Measurements from ENCODE around the gene PRR5L. TPM values are rescaled to one million over a fixed set of nuclear protein-coding genes. Genes with fewer than 3 reads are reported as not detected.

PRR5L gene
- total and polyA plus RNA-seq, 4 experiments from 2014 or later = 10.1 to 62.7 (median 39.7) TPM

GRCh38 chr11:36257351-36257750 lies 38.7 kb upstream of the PRR5L start:
- H3K4me3 Mint-ChIP-seq = no peak overlapping the region
- H3K9me3 Mint-ChIP-seq = peaks cover 0 to 4% (median 0%) of the 10 kb centered on the region in 8 donors
- H3K4me1 Mint-ChIP-seq = no peaks in the 10 kb centered on the region
- H3K27ac Mint-ChIP-seq = no peak overlapping the region
- CTCF ChIA-PET (ENCODE audit: partially characterized antibody) = interaction anchor here (1.5 to 3.6 kb wide), 2 partner anchors 10 to 435 kb away, joined by 4 to 24 read pairs; no protein-coding TSS in a partner anchor
- Histone ChIP-seq H3K27me3 (ENCODE audit: insufficient read depth, low read length) (no peaks in the 10 kb centered on the region), H3K4me3 (ENCODE audit: low read length in 2 of 2) (no peak overlapping the region), H3K9me3 (ENCODE audit: control insufficient read depth in 1 of 2, low read length in 2 of 2) (no peaks in the 10 kb centered on the region), H3K27ac (ENCODE audit: low read depth, low read length) (no peak overlapping the region), H3K36me3 (ENCODE audit: insufficient read depth, low read length) (no peaks in the 10 kb centered on the region), H3K4me1 (ENCODE audit: insufficient read depth, low read length) (no peaks in the 10 kb centered on the region)
- intact Hi-C loops (cut with micrococcal nuclease) = no loop called here
- no peaks in the 10 kb centered on the region for H3K36me3 Mint-ChIP-seq
- no peak for DNase-seq
- H3K27me3 Mint-ChIP-seq = peaks cover 17 to 27% of the 10 kb centered on the region in 2 donors
- POLR2A ChIA-PET (ENCODE audit: partially characterized antibody) = no interaction called here

- H3K36me3 ChIP-seq (ENCODE audit: insufficient read depth, low read length) = no peaks in the 10 kb centered on the region
- Mint-ChIP-seq H3K4me1 (no peaks in the 10 kb centered on the region), H3K27ac (no peak overlapping the region), H3K27me3 (peaks cover 17 to 30% of the 10 kb centered on the region in 2 donors), H3K36me3 (no peaks in the 10 kb centered on the region), H3K4me3 (no peak overlapping the region), H3K9me3 (peaks cover 0 to 4% (median 0%) of the 10 kb centered on the region in 8 donors)
- no peaks in the 10 kb centered on the region for H3K9me3 ChIP-seq (ENCODE audit: control insufficient read depth in 1 of 2, low read length in 2 of 2)
- ChIA-PET CTCF (ENCODE audit: partially characterized antibody) (interaction anchor here (0.7 to 1.5 kb wide), 4 partner anchors 9 to 648 kb away, joined by 3 to 4 read pairs (median 4); no protein-coding TSS in a partner anchor), POLR2A (ENCODE audit: partially characterized antibody) (no interaction called here)
- no peaks in the 10 kb centered on the region for H3K27me3 ChIP-seq (ENCODE audit: insufficient read depth, low read length)
- DNase-seq = no peak
- no peaks in the 10 kb centered on the region for H3K4me1 ChIP-seq (ENCODE audit: insufficient read depth, low read length)
- no peak overlapping the region for H3K27ac ChIP-seq (ENCODE audit: low read depth, low read length)
- no peak overlapping the region for H3K4me3 ChIP-seq (ENCODE audit: low read length in 2 of 2)
- intact Hi-C loops (cut with micrococcal nuclease) = no loop called here
These were observed 37.2 kb upstream of the PRR5L start for GRCh38 chr11:36258730-36259360.

GRCh38 chr11:36261094-36261493 lies 35.0 kb upstream of the PRR5L start:
- Histone ChIP-seq H3K27ac (ENCODE audit: low read depth, low read length) (no peak overlapping the region), H3K36me3 (ENCODE audit: insufficient read depth, low read length) (no peaks in the 10 kb centered on the region), H3K27me3 (ENCODE audit: insufficient read depth, low read length) (no peaks in the 10 kb centered on the region), H3K9me3 (ENCODE audit: control insufficient read depth in 1 of 2, low read length in 2 of 2) (no peaks in the 10 kb centered on the region), H3K4me1 (ENCODE audit: insufficient read depth, low read length) (no peaks in the 10 kb centered on the region), H3K4me3 (ENCODE audit: low read length in 2 of 2) (no peak overlapping the region)
- H3K27me3 Mint-ChIP-seq = peaks cover 18 to 29% of the 10 kb centered on the region in 2 donors
- no peak for DNase-seq
- H3K36me3 Mint-ChIP-seq = no peaks in the 10 kb centered on the region
- intact Hi-C loops (cut with micrococcal nuclease) = no loop called here
- H3K4me1 Mint-ChIP-seq = peaks cover 0 to 3% (median 0%) of the 10 kb centered on the region in 4 donors
- H3K27ac Mint-ChIP-seq = peak overlapping the region in 1 of 7 donors; percentile 42
- H3K4me3 Mint-ChIP-seq = no peak overlapping the region
- H3K9me3 Mint-ChIP-seq = peaks cover 0 to 4% (median 0%) of the 10 kb centered on the region in 8 donors
- CTCF ChIA-PET (ENCODE audit: partially characterized antibody) = interaction anchor here (2.3 kb wide), 1 partner anchor 645 kb away, joined by 7 read pairs; no protein-coding TSS in a partner anchor
- POLR2A ChIA-PET (ENCODE audit: partially characterized antibody) = no interaction called here

DNA sequence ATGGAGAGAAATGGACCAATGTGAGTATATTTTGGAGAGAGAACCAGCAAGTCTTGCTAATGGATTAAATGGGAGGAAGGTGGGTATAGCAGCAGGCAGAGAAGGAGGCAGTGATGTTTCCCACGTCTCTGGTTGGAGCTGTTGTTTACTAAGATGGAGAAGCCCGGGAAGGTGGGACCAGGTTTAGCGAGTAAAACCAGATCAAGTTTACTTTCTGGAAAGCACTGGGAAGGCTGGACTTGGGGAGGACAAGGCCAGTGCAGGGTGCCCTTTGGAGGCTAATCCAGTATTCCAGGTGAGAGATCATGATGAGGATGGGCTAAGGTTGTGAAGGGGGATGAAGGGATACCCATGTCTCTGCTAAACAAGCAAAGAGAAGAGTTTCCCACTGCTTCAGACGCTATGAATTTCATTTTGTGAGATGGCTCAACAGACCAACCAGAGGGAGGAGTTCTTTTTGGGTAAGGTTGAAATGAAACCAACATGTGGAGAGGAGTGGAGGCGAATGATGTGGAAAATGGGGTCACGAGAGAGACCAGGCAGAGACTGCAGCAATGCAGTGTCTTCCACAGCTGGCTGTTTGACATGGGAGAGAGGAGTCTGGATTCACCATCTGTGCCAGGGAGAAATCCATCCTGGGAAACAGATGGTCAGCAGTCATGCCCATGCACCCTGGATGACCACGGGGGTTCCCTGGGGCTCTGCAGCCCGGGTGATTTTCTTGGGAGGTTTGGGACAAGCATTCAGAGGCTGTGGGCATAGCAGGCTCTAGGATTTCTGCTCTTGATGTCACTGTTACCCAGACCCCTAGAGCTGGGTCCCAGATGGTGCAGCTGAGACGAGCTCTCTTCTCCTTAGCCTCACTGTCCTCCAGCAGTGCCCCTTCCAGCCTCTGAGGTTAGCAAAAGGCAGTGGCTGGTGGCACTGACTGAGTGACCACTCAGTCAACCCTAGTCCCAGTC lies 31.8 kb upstream of the PRR5L start:
- DNase-seq = no peak
- H3K4me1 ChIP-seq (ENCODE audit: insufficient read depth, low read length) = no peaks in the 10 kb centered on the region
- H3K27me3 ChIP-seq (ENCODE audit: insufficient read depth, low read length) = no peaks in the 10 kb centered on the region
- Mint-ChIP-seq H3K27ac (no peak overlapping the region), H3K36me3 (peaks cover 0 to 1% of the 10 kb centered on the region in 2 donors), H3K4me3 (no peak overlapping the region), H3K27me3 (peaks cover 7 to 18% of the 10 kb centered on the region in 2 donors), H3K9me3 (no peaks in the 10 kb centered on the region), H3K4me1 (peaks cover 0 to 3% (median 0%) of the 10 kb centered on the region in 4 donors)
- no peaks in the 10 kb centered on the region for H3K9me3 ChIP-seq (ENCODE audit: control insufficient read depth in 1 of 2, low read length in 2 of 2)
- CTCF ChIA-PET (ENCODE audit: partially characterized antibody) = interaction anchor here (0.8 to 7.1 kb wide), 6 partner anchors 10 to 649 kb away, joined by 3 to 61 read pairs (median 10); no protein-coding TSS in a partner anchor
- intact Hi-C loops (cut with micrococcal nuclease) = no loop called here
- no peak overlapping the region for H3K27ac ChIP-seq (ENCODE audit: low read depth, low read length)
- no peak overlapping the region for H3K4me3 ChIP-seq (ENCODE audit: low read length in 2 of 2)
- POLR2A ChIA-PET (ENCODE audit: partially characterized antibody) = no interaction called here
- H3K36me3 ChIP-seq (ENCODE audit: insufficient read depth, low read length) = no peaks in the 10 kb centered on the region

GRCh38 chr11:36264973-36265344 lies 31.1 kb upstream of the PRR5L start:
- no peak overlapping the region for H3K27ac ChIP-seq (ENCODE audit: low read depth, low read length)
- POLR2A ChIA-PET (ENCODE audit: partially characterized antibody) = no interaction called here
- Mint-ChIP-seq H3K4me1 (peaks cover 0 to 3% (median 0%) of the 10 kb centered on the region in 4 donors), H3K36me3 (peaks cover 2 to 5% of the 10 kb centered on the region in 2 donors), H3K9me3 (no peaks in the 10 kb centered on the region), H3K4me3 (no peak overlapping the region), H3K27me3 (peaks cover 7 to 16% of the 10 kb centered on the region in 2 donors), H3K27ac (no peak overlapping the region)
- no peak overlapping the region for H3K4me3 ChIP-seq (ENCODE audit: low read length in 2 of 2)
- no peaks in the 10 kb centered on the region for H3K36me3 ChIP-seq (ENCODE audit: insufficient read depth, low read length)
- intact Hi-C loops (cut with micrococcal nuclease) = loop anchor here (5.0 kb wide), 1 partner anchor 778 kb away; no protein-coding TSS in a partner anchor
- no peaks in the 10 kb centered on the region for H3K4me1 ChIP-seq (ENCODE audit: insufficient read depth, low read length)
- no peaks in the 10 kb centered on the region for H3K9me3 ChIP-seq (ENCODE audit: control insufficient read depth in 1 of 2, low read length in 2 of 2)
- H3K27me3 ChIP-seq (ENCODE audit: insufficient read depth, low read length) = no peaks in the 10 kb centered on the region
- no peak for DNase-seq
- CTCF ChIA-PET (ENCODE audit: partially characterized antibody) = interaction anchor here (1.2 to 7.1 kb wide), 11 partner anchors 8 to 654 kb away, joined by 3 to 61 read pairs (median 9); no protein-coding TSS in a partner anchor

DNA sequence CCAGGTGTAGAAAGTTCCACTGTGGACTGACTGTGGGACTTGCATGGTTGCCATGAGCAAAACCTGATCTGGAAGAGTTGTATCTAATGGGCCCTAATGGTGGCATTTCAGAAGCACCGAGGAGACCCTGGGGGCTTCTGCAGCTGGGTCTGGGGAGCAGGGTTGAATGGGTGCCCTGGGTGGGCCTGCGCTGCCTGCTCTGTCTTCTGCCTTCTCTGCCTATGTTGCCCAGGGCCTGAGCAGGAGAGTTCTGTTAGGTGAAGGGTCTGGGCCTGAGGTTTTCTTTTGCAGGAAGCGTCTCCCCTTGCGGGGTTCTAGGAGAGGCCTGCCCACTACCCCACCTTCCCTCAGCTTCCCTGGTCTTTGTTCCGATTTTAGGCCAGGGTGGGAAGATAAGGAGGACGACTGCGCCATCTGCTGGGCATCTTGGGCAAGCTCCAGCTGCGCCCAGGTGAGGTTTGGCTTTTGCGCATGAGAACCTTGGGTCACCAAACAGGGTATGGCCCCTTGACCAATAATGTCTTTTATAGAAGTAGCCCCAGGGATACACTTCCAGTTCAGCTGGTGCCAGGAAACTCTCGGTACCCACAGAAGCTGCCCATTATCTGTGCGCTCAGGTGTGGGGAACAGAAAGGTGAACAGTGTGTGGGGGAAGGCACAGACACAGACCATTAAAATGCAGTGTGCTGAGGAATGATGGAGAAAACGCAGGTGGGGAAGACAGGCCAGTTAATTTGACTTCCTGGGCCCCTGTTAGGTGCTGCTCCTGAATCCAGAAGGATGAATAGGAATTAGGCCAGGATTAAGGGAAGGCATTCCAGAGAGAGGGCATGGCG lies 30.1 kb upstream of the PRR5L start:
- Histone ChIP-seq H3K36me3 (ENCODE audit: insufficient read depth, low read length) (no peaks in the 10 kb centered on the region), H3K27me3 (ENCODE audit: insufficient read depth, low read length) (no peaks in the 10 kb centered on the region), H3K4me3 (ENCODE audit: low read length in 2 of 2) (no peak overlapping the region), H3K27ac (ENCODE audit: low read depth, low read length) (no peak overlapping the region), H3K4me1 (ENCODE audit: insufficient read depth, low read length) (no peaks in the 10 kb centered on the region), H3K9me3 (ENCODE audit: control insufficient read depth in 1 of 2, low read length in 2 of 2) (no peaks in the 10 kb centered on the region)
- intact Hi-C loops (cut with micrococcal nuclease) = loop anchor here (5.0 kb wide), 1 partner anchor 779 kb away; no protein-coding TSS in a partner anchor
- H3K4me1 Mint-ChIP-seq = peaks cover 0 to 3% (median 0%) of the 10 kb centered on the region in 4 donors
- H3K9me3 Mint-ChIP-seq = no peaks in the 10 kb centered on the region
- peaks cover 12 to 13% of the 10 kb centered on the region in 2 donors for H3K36me3 Mint-ChIP-seq
- CTCF ChIA-PET (ENCODE audit: partially characterized antibody) = interaction anchor here (1.0 to 7.1 kb wide), 18 partner anchors 8 to 778 kb away, joined by 3 to 61 read pairs (median 6); partner anchors contain the start of gene FJX1
- peaks cover 7 to 11% of the 10 kb centered on the region in 2 donors for H3K27me3 Mint-ChIP-seq
- no peak overlapping the region for H3K27ac Mint-ChIP-seq
- no peak overlapping the region for H3K4me3 Mint-ChIP-seq
- peak in 4 of 5 donors; percentile 30 to 46 (median 36) for DNase-seq
- POLR2A ChIA-PET (ENCODE audit: partially characterized antibody) = no interaction called here

Measured in CD4-positive, alpha-beta memory T cell (primary cell).